SIG-M5 treated with dmso at 0.1 percent for 504 hours (cell line): Measurements from ENCODE around the gene CERKL.

Source experiments
- DNase-seq: peaks from one replicate; lab custom pipeline; 2025; ENCODE audit not compliant: unreplicated experiment; lab: John Stamatoyannopoulos, UW

CERKL gene

DNA sequence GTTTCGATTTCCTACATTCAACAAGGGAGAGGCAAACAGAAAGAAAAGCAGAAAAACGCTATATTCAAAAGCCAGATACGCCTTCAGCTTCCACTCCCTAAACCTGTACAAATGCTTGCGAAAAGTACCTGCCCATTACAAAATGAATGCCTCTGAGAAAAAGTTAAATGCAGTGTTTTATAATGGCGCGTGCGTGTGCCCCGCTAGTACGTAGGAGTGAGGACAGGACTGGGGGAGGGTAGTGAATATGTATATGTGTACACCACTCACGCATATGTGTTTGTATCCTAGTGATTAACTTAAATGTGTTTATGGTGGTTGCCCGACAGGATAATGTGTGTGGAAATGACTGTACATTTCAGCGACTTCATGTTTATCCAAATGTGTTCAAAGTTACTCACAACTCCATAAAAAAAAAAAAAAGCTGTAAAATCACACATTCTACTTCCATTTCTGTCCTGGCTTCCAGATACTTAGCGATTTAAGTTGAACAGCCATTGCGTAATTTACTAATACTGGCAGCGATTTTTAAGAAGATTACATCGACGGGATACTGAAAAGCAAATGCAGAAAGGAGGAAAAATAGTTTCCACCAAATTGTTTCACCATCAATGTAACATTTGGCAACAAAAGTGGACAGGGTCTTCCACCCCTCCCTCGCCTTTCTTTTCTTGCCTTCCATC is 22.1 kb upstream of the CERKL start:
- no peak for DNase-seq

- no peak for DNase-seq
Observed at GRCh38 chr2:181677912-181678586, 21.1 kb upstream of the CERKL start.

DNA sequence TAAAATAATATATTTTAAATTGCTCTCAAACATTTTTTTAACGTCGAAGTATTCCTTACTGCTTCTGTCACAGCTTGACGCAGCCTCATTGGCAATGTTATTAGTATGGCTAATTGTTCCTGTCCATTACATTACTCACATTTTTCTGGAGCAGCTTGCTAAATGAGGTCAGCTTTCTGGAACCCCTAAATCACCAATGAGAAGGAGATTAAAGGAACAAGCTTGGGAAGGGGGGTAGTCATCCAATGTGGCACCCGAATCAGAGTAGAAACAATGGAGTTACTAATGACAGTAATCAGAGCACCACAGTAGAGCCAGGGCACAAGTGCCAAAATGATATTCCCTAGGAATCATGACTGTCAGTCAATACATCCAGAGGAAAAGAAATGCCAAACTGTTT is 18.3 kb upstream of the CERKL start:
- no peak for DNase-seq

DNA sequence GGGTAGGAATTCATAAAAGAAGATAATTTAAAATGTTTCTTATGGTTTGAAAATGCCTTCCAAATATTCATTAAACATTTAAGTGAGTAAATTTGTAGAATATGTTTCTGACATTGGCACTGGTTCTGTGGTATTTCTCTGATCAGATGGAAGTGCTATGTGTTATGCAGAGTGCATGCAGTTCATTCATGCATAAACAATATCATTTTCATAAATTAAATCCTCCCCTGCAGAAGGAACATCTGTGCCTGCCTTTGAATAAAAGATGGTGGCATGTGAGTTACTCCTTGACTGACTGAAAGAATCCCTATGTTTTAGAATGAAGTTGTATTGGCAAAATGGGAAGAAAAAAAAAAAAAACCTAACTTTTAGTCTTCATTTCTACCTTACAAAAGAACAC is 17.6 kb upstream of the CERKL start:
- DNase-seq = no peak

DNA sequence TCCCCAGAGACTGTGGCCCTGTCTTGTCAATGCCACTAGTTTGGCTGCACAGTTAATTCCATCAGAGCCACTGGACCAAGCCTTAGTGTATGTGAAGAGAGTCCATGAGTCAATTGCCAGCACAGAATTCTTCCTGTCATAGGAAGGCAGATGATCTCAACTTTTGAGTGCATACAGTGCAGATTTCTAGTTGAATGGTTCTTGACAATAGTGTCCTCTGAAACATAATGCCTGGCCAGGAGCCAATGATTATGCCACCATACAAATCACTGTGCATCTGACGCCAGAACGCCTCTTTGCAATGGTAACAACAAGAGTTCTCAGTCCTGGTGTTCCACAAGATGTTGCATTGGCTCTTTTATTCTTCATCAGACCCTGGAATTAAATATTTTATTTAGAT is 16.3 kb upstream of the CERKL start:
- DNase-seq = no peak

- DNase-seq = no peak
Observed at GRCh38 chr2:181672255-181673008, 15.5 kb upstream of the CERKL start.

- DNase-seq = no peak
Observed at GRCh38 chr2:181670632-181671031, 13.7 kb upstream of the CERKL start.

GRCh38 chr2:181667234-181667633 is 10.3 kb upstream of the CERKL start:
- DNase-seq = no peak

DNA sequence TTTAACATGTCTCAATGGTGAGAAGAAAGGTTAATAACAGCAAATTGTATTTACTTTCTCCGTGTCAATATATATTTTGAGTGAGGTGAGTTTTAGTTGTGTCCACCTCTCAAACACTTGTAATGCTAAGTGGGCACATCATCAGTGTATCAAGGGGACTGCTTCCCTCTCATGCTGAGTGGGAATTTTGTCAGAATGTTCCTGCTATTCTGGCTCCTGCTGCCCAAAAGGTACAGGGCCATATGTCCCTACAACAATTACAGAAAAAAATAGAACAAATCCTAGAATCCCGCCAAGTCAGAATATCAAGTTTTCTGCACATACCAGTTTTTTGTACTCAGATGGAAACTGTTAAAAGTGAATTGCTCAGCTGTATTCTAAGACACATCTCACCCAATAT is 5.4 kb upstream of the CERKL start:
- DNase-seq = no peak

DNA sequence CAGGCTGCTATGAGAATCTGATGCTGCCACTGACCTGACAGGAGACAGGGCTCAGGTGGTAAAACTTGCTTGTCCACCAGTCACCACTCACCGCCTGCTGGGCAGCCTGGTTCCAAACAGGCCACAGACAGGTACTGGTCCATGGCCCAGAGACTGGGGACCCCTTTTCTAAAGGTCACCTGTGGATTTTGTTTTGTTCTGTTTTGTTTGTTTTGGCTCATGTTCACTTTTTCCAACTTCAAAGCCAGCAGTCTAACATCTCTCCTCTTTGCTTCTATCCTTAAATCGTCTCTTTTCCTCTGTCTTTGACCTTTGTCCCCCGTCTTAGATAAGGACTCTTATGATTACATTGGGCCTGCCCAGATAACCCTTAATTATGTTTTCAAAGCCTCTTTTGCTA is 3.3 kb upstream of the CERKL start:
- no peak for DNase-seq

DNA sequence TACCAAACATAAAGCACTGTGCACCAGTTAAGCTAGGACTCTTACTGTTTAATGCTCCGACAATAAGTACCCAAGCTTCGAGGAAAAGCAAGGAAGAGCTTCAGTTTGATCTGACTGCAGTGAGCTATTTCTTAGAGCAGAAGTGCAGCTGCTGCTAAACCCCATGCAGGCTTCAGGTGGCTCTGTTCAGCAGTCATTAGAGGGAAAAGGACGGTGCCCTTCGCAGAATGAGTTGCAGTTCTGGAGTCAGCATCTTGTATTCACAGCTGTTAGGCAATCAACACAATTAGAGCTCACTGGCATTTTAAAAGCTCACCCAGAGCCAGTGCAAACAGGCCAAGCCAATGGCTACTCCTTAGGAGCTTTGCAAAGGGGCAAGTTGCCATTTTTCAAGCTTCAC is 1.5 kb upstream of the CERKL start:
- no peak for DNase-seq

DNA sequence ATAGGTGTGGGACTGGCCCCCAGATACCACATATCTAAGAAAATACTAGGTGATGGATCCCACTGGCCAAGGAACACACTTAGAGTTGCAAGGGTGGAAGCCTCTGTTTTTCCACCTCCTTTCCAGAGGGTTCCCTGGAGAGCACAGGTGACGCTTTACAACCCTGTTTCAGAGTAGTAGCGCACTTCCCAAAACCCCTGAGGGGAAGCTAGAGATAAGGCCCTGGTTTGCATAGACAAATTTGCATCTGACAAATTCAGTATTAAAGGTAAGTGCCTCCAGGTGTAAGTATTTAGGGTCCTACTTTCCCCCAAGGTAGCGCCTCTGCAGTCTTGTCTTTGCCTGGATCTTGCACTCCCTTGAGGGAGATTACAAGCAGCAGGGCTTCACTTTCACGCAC is 474 bp upstream of the CERKL start:
- DNase-seq = no peak

DNA sequence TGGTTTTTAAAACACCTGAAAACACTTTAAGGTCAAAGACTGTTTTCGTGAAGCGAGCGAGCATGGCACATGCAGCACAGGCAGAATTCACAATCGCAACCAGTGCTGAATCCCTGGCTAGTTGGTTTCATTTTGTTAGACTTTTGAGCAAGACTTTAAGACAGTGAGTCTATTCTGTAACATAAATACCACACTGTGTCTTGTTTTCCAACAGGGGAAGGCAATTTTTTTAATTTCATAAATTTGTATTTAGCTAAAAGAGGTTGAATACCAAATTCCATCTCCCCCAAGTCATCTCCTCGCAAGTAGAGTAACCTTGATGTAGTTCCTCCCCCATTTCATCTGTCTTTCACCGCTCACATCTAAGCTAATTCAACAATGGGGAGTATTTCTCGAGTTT is 1.4 kb downstream of the CERKL start:
- DNase-seq = no peak

- no peak for DNase-seq
Observed at GRCh38 chr2:181649436-181649979, 7.4 kb downstream of the CERKL start.

- no peak for DNase-seq
Observed at GRCh38 chr2:181648478-181649155, 8.3 kb downstream of the CERKL start.

DNA sequence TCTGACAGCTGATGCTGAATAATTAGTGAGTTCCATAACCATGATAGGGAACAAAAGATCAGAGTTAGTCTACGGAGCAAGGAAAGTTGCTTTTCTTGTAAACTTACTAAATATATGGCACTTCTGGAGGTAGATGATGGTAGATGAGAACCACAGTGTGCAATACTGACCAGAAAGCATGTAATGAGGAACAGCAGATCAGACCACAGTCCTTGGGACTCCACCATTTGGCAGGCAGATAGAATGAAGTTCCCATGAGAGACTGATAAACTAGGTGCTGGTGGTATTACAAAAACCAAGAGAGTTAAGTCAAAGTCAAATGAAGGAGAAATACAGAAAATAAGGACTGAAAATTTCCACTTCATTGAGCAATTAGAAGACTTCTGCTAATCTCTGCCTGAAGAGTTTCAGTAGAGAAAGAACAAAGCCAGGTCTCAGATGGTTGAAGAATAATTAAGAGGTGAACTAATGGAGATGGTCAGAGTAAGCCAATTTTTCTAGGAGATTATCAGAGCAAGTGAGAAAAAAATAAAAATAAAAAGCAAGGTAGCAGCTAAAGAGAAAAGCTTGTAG is 10.4 kb downstream of the CERKL start:
- DNase-seq = no peak

- DNase-seq = no peak
Observed at GRCh38 chr2:181643151-181643550, 13.8 kb downstream of the CERKL start.

GRCh38 chr2:181642086-181642485 is 14.8 kb downstream of the CERKL start:
- no peak for DNase-seq

- no peak for DNase-seq
Observed at GRCh38 chr2:181639686-181640085, 17.2 kb downstream of the CERKL start.

GRCh38 chr2:181632733-181633401 is 24.0 kb downstream of the CERKL start:
- no peak for DNase-seq
